ENCODE data around the gene HOMER1.
"Not testable (repeated sequence)": the region's sequence is repeated elsewhere in the genome, so short reads cannot be mapped to it uniquely, and the experiment has no call there.

HOMER1 gene

GRCh38 chr5:79521156-79521555 lies 7.2 kb upstream of the HOMER1 start:
- DNase-seq (ENCODE audit: low read depth), result no peak
- no peak overlapping the region for H3K4me3 ChIP-seq (ENCODE audit: control insufficient read depth, low read depth, low read length)
- TF ChIP-seq, protein P1, sequence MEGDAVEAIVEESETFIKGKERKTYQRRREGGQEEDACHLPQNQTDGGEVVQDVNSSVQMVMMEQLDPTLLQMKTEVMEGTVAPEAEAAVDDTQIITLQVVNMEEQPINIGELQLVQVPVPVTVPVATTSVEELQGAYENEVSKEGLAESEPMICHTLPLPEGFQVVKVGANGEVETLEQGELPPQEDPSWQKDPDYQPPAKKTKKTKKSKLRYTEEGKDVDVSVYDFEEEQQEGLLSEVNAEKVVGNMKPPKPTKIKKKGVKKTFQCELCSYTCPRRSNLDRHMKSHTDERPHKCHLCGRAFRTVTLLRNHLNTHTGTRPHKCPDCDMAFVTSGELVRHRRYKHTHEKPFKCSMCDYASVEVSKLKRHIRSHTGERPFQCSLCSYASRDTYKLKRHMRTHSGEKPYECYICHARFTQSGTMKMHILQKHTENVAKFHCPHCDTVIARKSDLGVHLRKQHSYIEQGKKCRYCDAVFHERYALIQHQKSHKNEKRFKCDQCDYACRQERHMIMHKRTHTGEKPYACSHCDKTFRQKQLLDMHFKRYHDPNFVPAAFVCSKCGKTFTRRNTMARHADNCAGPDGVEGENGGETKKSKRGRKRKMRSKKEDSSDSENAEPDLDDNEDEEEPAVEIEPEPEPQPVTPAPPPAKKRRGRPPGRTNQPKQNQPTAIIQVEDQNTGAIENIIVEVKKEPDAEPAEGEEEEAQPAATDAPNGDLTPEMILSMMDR (conservative IDR thresholded peaks at IDR 0.05; ENCODE audit: control insufficient read depth, insufficient read depth, low read depth, low read length), result no peak

DNA sequence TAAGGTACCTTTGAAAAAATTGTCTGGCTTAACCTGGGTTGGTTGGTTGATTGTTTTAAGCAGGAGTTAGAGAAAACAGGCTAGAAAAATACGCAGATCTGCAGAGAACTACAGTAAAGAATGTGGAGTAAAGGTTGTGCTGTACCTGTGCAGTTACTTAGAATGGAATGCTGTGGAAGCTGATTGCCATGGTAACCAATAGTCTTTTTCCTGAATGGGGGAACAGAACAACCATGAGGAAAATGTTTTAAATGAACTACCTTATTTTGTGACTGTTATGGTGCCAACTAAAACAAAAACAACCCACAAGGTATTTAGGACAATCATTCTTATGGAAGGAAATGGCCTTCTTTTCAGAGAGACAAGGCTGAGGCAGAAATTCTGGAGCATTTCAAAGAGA lies 4.8 kb upstream of the HOMER1 start:
- TF ChIP-seq, protein P1 (conservative IDR thresholded peaks at IDR 0.05; ENCODE audit: control insufficient read depth, insufficient read depth, low read depth, low read length), result no peak
- no peak overlapping the region for H3K4me3 ChIP-seq (ENCODE audit: control insufficient read depth, low read depth, low read length)
- no peak for DNase-seq (ENCODE audit: low read depth)

DNA sequence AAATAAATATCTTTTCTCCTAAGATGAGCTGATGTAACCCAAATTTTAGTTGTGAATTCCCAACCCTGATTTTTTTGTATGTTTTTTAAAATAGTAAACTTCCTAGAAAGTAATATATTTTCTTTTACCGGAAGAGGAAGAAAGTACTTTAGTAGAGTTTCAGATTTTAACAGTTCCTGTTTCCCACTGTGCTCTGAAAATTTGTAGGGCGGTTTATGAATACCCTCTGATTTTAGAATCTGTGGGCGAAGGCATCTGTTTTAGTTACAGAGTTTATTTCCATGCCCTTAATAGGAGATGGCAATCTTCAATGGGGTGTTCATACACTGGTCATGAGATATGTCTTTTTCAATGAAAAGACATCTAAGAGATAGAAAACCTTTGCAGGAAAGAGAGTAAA lies 3.7 kb upstream of the HOMER1 start:
- TF ChIP-seq, protein P1 (conservative IDR thresholded peaks at IDR 0.05; ENCODE audit: control insufficient read depth, insufficient read depth, low read depth, low read length), result no peak
- DNase-seq (ENCODE audit: low read depth), result no peak
- no peak overlapping the region for H3K4me3 ChIP-seq (ENCODE audit: control insufficient read depth, low read depth, low read length)

- H3K4me3 ChIP-seq (ENCODE audit: control insufficient read depth, low read depth, low read length), result no peak overlapping the region
- no peak for DNase-seq (ENCODE audit: low read depth)
- TF ChIP-seq, protein P1 (conservative IDR thresholded peaks at IDR 0.05; ENCODE audit: control insufficient read depth, insufficient read depth, low read depth, low read length), result no peak
These were observed 3.1 kb upstream of the HOMER1 start for GRCh38 chr5:79516986-79517385.

DNA sequence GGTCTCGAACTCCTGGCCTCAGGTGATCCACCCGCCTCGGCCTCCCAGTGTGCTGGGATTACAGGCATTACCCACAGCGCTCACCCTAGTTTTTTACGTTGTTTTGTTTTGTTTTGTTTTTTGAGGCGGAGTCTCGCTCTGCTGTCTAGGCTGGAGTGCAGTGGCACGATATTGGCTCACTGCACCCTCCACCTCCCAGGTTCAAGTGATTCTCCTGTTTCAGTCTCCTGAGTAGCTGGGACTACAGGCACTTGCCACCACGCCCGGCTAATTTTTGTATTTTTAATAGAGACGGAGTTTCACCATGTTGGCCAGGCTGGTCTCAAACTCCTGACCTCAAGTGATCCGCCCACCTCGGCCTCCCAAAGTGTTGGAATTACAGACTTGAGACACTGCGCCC lies 2.4 kb upstream of the HOMER1 start:
- not testable (repeated sequence) for H3K4me3 ChIP-seq (ENCODE audit: control insufficient read depth, low read depth, low read length); DNase-seq (ENCODE audit: low read depth)

DNA sequence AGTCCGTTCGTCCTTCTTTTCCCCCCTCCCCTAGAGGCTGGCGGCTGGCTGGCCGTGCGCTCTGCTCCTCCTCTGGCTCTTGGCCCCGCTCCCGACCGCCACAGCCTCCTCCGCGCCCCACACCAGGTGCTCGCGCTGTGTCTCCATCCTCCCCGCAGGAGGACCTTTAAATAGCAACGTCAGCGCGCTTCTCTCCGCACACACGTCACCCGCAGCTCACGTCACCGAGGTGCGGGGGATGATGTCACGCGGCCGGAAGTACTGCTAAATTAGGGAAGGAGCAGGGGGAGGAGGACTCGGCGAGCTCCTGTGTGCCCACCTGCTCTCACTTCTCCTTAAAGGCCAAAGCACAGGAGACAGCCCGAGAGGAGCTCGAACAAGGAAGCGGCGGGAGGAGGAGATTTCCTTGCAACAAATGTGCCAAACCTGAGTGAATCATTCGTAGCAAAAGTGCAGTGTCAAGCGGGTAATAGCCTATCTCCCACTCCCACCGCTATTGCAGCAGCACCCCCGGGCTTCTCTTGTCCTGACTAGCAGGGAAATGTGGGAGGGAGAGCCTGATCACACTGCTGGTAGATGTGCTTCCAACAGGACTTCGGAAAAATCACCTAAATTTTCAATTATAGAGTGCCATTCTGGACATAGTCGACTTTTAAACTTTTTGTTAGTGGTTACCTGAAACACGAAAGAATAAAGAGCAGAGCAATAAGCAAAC lies 614 bp upstream of the HOMER1 start:
- DNase-seq (ENCODE audit: low read depth), result peak; percentile 89
- TF ChIP-seq, protein P1 (conservative IDR thresholded peaks at IDR 0.05; ENCODE audit: control insufficient read depth, insufficient read depth, low read depth, low read length), result no peak
- H3K4me3 ChIP-seq (ENCODE audit: control insufficient read depth, low read depth, low read length), result peak overlapping the region; percentile 81

DNA sequence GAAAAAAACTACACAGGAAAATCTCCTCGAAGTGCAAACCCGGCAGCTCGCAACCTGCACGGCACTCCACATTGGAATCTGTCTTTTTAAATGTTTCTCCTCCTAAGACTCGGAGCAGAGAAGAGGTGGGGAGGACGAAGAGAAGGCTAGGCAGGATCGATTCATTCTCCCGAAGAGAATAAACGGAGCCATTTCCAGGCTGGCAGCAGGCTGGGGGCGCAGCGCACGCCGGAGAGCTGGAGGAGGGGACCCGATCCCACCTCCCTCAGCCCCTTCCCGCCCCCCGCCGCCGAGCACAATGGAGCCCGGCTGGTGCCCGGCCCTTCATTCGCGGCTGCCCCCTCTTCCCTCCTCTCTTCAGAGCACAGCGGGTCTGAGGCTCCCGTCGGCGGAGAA lies 628 bp downstream of the HOMER1 start:
- peak overlapping the region; percentile 81 for H3K4me3 ChIP-seq (ENCODE audit: control insufficient read depth, low read depth, low read length)
- TF ChIP-seq, protein P1 (conservative IDR thresholded peaks at IDR 0.05; ENCODE audit: control insufficient read depth, insufficient read depth, low read depth, low read length), result no peak
- DNase-seq (ENCODE audit: low read depth), result no peak
